Endothelial cell (in vitro differentiated cells): Measurements from ENCODE around the gene S100A8. TPM values are rescaled to one million over a fixed set of nuclear protein-coding genes. Genes with fewer than 3 reads are reported as not detected.

ENCODE experiments used
- DNase-seq: peaks from one replicate; pipeline ENCODE4 v3.0.0; 2021; ENCODE audit warnings: low spot score
- H3K27ac Mint-ChIP-seq: one replicate; pipeline ENCODE4 v1.8.0; 2021; ENCODE audit warnings: mixed read lengths, inconsistent platforms; ENCODE audit not compliant: unreplicated experiment
- H3K27me3 Mint-ChIP-seq: one replicate; pipeline ENCODE4 v1.8.0; 2021; ENCODE audit warnings: mild to moderate bottlenecking, moderate library complexity, mixed read lengths, inconsistent platforms; ENCODE audit not compliant: unreplicated experiment
- H3K36me3 Mint-ChIP-seq: one replicate; pipeline ENCODE4 v1.8.0; 2021; ENCODE audit warnings: mild to moderate bottlenecking, low read depth, mixed read lengths, inconsistent platforms; ENCODE audit not compliant: unreplicated experiment
- H3K4me1 Mint-ChIP-seq: one replicate; pipeline ENCODE4 v1.8.0; 2021; ENCODE audit warnings: mild to moderate bottlenecking, mixed read lengths, inconsistent platforms; ENCODE audit not compliant: unreplicated experiment
- H3K4me3 Mint-ChIP-seq: one replicate; pipeline ENCODE4 v1.8.0; 2021; ENCODE audit warnings: mild to moderate bottlenecking, mixed read lengths, inconsistent platforms; ENCODE audit not compliant: unreplicated experiment
- H3K9me3 Mint-ChIP-seq: one replicate; pipeline ENCODE4 v1.8.0; 2021; ENCODE audit warnings: mixed read lengths, inconsistent platforms; ENCODE audit not compliant: unreplicated experiment
- CTCF ChIP-seq: fragments of 200-600 bp; sonication (generic); IDR thresholded peaks from one replicate; pipeline ENCODE4 v1.5.0; 2021; ENCODE audit warnings: antibody characterized with exemption; ENCODE audit not compliant: unreplicated experiment
- total RNA-seq: library from RNA; stranded (reverse); fragmentation: NEBNext Ultra II Directional; extraction: Animal tissue kit (Norgen Biotek cat#: 25700); gene quantifications from one replicate; pipeline ENCODE4 v1.2.1, GENCODE V29; 2021; ENCODE audit not compliant: unreplicated experiment

Gene S100A8
- total RNA-seq, 1 donor from 2014 or later, result not detected

DNA sequence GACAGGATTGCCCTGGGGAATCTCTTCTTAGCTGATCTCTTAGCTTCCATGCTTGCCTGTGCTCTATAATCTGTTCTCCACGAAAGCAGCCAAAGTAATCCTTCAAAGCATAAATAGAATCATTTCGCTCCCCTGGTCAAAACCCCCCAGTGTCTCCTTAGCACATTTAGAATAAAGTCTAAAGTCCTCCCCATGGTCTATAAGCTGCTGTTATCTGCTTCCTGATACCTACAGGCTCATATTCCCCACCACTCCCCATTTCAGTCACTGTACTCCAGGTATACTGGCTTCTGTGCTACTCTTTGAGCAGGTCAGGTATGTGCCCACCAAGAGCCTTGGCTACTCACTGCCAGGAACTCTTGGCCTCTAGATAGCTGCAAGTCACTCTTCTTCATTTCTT lies 18.3 kb downstream of the S100A8 start:
- no peaks in the 10 kb centered on the region for H3K4me1 Mint-ChIP-seq
- no peak overlapping the region for H3K4me3 Mint-ChIP-seq
- no peaks in the 10 kb centered on the region for H3K36me3 Mint-ChIP-seq
- no peak overlapping the region for H3K27ac Mint-ChIP-seq
- TF ChIP-seq CTCF, result no peak
- no peak for DNase-seq
- H3K9me3 Mint-ChIP-seq, result no peaks in the 10 kb centered on the region
- H3K27me3 Mint-ChIP-seq, result peaks cover 2% of the 10 kb centered on the region

DNA sequence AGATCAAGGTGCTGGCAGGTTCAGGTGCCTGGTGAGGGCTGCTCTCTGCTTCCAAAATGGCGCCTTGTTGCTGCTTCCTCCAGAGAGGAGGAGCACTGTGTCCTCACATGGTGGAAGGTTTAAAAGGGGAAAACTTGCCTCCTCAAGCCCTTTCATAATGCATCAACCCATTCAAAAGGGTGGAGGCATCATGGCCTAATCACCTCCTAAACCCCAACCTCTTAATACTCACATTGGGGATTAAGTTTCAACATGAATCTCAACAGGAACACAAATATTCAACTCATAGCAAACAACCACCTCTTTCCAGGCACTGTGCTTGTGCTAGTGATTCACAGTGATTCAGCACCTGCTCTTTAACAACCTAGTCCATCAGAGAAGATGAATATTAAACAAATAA lies 19.6 kb downstream of the S100A8 start:
- no peak overlapping the region for H3K27ac Mint-ChIP-seq
- H3K9me3 Mint-ChIP-seq, result no peaks in the 10 kb centered on the region
- no peaks in the 10 kb centered on the region for H3K4me1 Mint-ChIP-seq
- TF ChIP-seq CTCF, result no peak
- H3K27me3 Mint-ChIP-seq, result peaks cover 4% of the 10 kb centered on the region
- no peaks in the 10 kb centered on the region for H3K36me3 Mint-ChIP-seq
- no peak for DNase-seq
- no peak overlapping the region for H3K4me3 Mint-ChIP-seq

GRCh38 chr1:153370146-153370545 lies 20.7 kb downstream of the S100A8 start:
- Mint-ChIP-seq H3K27me3 (peaks cover 5% of the 10 kb centered on the region), H3K36me3 (no peaks in the 10 kb centered on the region), H3K27ac (no peak overlapping the region), H3K4me3 (no peak overlapping the region), H3K9me3 (no peaks in the 10 kb centered on the region), H3K4me1 (no peaks in the 10 kb centered on the region)
- TF ChIP-seq CTCF, result no peak
- no peak for DNase-seq

DNA sequence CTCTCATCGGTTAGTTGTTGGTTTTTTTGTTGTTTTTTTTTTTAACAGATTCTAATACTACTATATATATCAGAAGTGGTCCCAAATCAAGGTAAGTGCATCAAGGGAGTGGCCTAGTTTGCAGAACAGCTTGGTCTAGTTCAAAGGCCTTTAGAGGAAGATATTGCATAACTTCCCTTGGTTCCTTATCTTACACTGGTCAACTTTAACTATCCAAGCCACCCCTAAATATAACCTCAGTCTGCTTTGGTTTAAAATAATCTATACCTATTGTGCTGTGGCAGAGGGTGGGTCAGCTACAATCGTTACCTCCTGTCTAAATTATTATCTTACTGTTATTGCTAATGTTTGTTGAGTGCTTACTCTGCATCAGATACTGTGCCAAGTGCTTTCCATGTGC lies 22.4 kb downstream of the S100A8 start:
- DNase-seq, result no peak
- TF ChIP-seq CTCF, result no peak
- Mint-ChIP-seq H3K27me3 (peaks cover 6% of the 10 kb centered on the region), H3K9me3 (no peaks in the 10 kb centered on the region), H3K27ac (no peak overlapping the region), H3K4me1 (no peaks in the 10 kb centered on the region), H3K4me3 (no peak overlapping the region), H3K36me3 (no peaks in the 10 kb centered on the region)

DNA sequence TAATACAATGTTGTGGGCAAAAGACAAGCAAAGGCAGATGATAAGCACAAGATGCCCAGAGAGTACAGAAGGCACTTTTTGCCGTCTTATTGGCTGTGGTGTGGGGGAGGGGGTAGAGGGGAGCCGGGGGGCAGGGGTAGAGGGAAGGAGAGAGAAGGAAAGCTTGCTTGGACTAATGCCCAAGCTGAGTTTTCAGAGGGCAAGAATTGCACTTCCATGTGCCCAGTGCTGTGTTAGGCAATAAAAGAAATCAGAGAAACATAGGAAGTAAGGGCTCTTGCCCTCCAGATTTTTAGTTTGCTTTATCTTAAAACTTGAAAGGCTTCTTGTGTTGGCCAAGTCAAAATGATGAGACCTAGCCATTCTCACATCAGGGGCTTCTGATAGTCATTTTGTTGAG lies 23.8 kb downstream of the S100A8 start:
- no peak for DNase-seq
- Mint-ChIP-seq H3K27me3 (peaks cover 6% of the 10 kb centered on the region), H3K4me1 (no peaks in the 10 kb centered on the region), H3K36me3 (no peaks in the 10 kb centered on the region), H3K4me3 (no peak overlapping the region), H3K27ac (no peak overlapping the region), H3K9me3 (no peaks in the 10 kb centered on the region)
- TF ChIP-seq CTCF, result no peak
